ENCODE results near the gene KCNG4. TPM values are rescaled to one million over a fixed set of nuclear protein-coding genes. Genes with fewer than 3 reads are reported as not detected.

Gene KCNG4
- total and polyA plus RNA-seq, 7 experiments from 2014 or later = not detected

DNA sequence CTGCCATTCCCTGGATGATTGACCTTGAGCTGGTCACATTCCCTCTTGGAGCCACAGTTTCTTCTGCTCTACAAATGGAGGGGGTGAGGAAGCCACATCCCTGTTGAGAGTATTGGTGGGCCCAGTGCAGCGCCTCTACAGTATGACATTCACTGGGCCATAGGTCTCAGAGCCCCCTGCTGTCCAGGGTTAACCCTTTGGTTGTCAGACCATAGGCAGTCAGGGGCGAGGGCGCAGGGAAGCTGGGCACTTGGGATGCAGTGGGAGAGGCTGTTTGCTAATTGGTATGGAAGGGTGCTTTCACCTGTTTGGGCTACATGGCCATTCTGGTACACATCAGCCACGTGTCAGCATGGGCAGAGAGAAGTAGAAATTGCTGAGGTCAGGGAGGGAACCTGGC, 27.6 kb upstream of the KCNG4 start:
- Mint-ChIP-seq H3K27me3 (peaks cover 0 to 11% (median 8%) of the 10 kb centered on the region in 5 donors), H3K27ac (no peak overlapping the region), H3K4me3 (no peak overlapping the region), H3K36me3 (peaks cover 0 to 4% (median 0%) of the 10 kb centered on the region in 5 donors), H3K9me3 (peaks cover 0 to 1% (median 0%) of the 10 kb centered on the region in 11 donors), H3K4me1 (no peaks in the 10 kb centered on the region)
- ChIA-PET CTCF (no interaction called here), POLR2A (no interaction called here)
- intact Hi-C loops (cut with micrococcal nuclease) = no loop called here
- H3K27me3 ChIP-seq (ENCODE audit: control insufficient read depth in 2 of 2, insufficient read depth in 2 of 2, low read length in 2 of 2) = no peaks in the 10 kb centered on the region
- H3K36me3 ChIP-seq (ENCODE audit: control insufficient read depth in 2 of 3, insufficient read depth in 3 of 3, low read length in 3 of 3) = no peaks in the 10 kb centered on the region
- H3K9me3 ChIP-seq (ENCODE audit: control insufficient read depth in 2 of 3, low read length in 3 of 3) = no peaks in the 10 kb centered on the region
- ATAC-seq = no peak
- no peak overlapping the region for H3K27ac ChIP-seq (ENCODE audit: low read depth, low read length)
- DNase-seq = no peak
- no peak overlapping the region for H3K4me3 ChIP-seq (ENCODE audit: low read length)
- H3K4me1 ChIP-seq (ENCODE audit: control insufficient read depth in 2 of 2, insufficient read depth in 2 of 2, low read length in 2 of 2) = no peaks in the 10 kb centered on the region

DNA sequence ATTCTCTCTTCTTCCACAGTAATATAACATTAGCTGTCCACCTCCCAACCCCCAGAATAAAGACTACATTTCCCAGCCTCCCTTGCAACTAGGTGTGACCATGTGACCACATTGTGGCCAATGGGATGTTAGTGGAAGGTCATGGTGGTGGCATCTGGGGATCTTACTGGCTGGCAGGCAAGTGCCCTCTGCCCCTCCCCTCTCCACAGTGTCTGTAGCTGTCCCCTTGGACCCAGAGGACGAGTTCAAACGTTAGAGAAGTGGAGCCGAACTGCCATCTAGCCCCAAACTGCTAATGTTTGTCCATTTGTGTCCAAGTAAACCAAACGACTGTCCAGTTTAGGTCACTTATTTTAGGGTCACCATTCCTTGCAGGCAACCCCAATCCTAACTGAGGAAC, 26.6 kb upstream of the KCNG4 start:
- H3K4me3 Mint-ChIP-seq = no peak overlapping the region
- intact Hi-C loops (cut with micrococcal nuclease) = no loop called here
- H3K4me3 ChIP-seq (ENCODE audit: low read length) = no peak overlapping the region
- no peaks in the 10 kb centered on the region for H3K36me3 ChIP-seq (ENCODE audit: control insufficient read depth in 2 of 3, insufficient read depth in 3 of 3, low read length in 3 of 3)
- POLR2A ChIA-PET = no interaction called here
- ATAC-seq = peak; percentile 72
- H3K27ac ChIP-seq (ENCODE audit: low read depth, low read length) = no peak overlapping the region
- H3K4me1 Mint-ChIP-seq = no peaks in the 10 kb centered on the region
- no peaks in the 10 kb centered on the region for H3K9me3 ChIP-seq (ENCODE audit: control insufficient read depth in 2 of 3, low read length in 3 of 3)
- H3K27me3 Mint-ChIP-seq = peaks cover 0 to 19% (median 8%) of the 10 kb centered on the region in 5 donors
- DNase-seq = peak in 3 of 9 donors; percentile 13 to 29 (median 20)
- no peaks in the 10 kb centered on the region for H3K4me1 ChIP-seq (ENCODE audit: control insufficient read depth in 2 of 2, insufficient read depth in 2 of 2, low read length in 2 of 2)
- peaks cover 0 to 4% (median 0%) of the 10 kb centered on the region in 11 donors for H3K9me3 Mint-ChIP-seq
- H3K27ac Mint-ChIP-seq = no peak overlapping the region
- H3K36me3 Mint-ChIP-seq = peaks cover 0 to 7% (median 0%) of the 10 kb centered on the region in 5 donors
- H3K27me3 ChIP-seq (ENCODE audit: control insufficient read depth in 2 of 2, insufficient read depth in 2 of 2, low read length in 2 of 2) = no peaks in the 10 kb centered on the region
- CTCF ChIA-PET = no interaction called here

DNA sequence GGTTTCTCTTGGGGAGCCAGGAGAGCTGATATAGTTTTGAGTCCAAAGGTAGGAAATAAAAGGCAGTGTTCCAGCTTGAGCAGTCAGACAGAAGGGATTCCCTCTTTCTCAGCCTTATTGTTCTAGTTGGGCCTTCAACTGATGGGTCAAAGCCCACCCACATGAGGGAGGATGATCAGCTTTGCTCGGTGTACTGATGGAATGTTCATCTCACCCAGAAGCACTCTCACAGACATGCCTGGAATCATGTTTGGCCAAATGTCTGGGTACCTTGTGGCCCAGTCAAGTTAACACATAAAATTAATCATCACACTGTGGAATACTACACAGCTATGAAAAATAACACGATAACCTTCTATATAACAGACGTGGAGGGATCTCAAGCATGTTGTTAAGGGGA, 23.1 kb upstream of the KCNG4 start:
- H3K27ac Mint-ChIP-seq = no peak overlapping the region
- peaks cover 0 to 7% (median 0%) of the 10 kb centered on the region in 5 donors for H3K36me3 Mint-ChIP-seq
- peaks cover 6 to 27% (median 10%) of the 10 kb centered on the region in 5 donors for H3K27me3 Mint-ChIP-seq
- H3K27me3 ChIP-seq (ENCODE audit: control insufficient read depth in 2 of 2, insufficient read depth in 2 of 2, low read length in 2 of 2) = no peaks in the 10 kb centered on the region
- ATAC-seq = no peak
- no peak overlapping the region for H3K4me3 Mint-ChIP-seq
- no peaks in the 10 kb centered on the region for H3K36me3 ChIP-seq (ENCODE audit: control insufficient read depth in 2 of 3, insufficient read depth in 3 of 3, low read length in 3 of 3)
- no peak for DNase-seq
- H3K9me3 Mint-ChIP-seq = peaks cover 0 to 13% (median 0%) of the 10 kb centered on the region in 11 donors
- H3K9me3 ChIP-seq (ENCODE audit: control insufficient read depth in 2 of 3, low read length in 3 of 3) = no peaks in the 10 kb centered on the region
- intact Hi-C loops (cut with micrococcal nuclease) = no loop called here
- no peaks in the 10 kb centered on the region for H3K4me1 ChIP-seq (ENCODE audit: control insufficient read depth in 2 of 2, insufficient read depth in 2 of 2, low read length in 2 of 2)
- ChIA-PET POLR2A (no interaction called here), CTCF (no interaction called here)
- H3K27ac ChIP-seq (ENCODE audit: low read depth, low read length) = no peak overlapping the region
- H3K4me1 Mint-ChIP-seq = no peaks in the 10 kb centered on the region
- no peak overlapping the region for H3K4me3 ChIP-seq (ENCODE audit: low read length)

DNA sequence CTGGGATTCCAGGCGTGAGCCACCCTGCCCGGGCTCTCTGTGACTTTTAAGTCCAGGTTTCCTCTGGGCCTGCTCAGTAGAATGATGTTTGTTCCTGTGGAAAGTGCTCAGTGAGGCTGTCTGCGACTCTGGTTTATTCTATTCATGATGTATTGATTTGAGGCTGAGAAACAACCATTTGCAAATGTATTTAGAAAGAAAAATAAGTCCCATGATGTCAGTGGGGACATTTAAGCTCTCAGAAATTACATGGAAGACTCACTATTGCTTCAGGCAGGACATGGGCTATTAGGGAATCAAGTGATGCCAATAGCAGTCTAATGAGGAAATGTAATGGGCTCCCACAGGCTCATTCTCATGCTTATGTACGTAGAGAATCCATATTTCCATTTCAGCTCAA, 22.2 kb upstream of the KCNG4 start:
- Mint-ChIP-seq H3K27me3 (peaks cover 6 to 32% (median 15%) of the 10 kb centered on the region in 5 donors), H3K9me3 (peaks cover 0 to 13% (median 0%) of the 10 kb centered on the region in 11 donors), H3K27ac (no peak overlapping the region), H3K4me3 (no peak overlapping the region), H3K4me1 (no peaks in the 10 kb centered on the region), H3K36me3 (peaks cover 0 to 7% (median 0%) of the 10 kb centered on the region in 5 donors)
- no peak overlapping the region for H3K4me3 ChIP-seq (ENCODE audit: low read length)
- no peak overlapping the region for H3K27ac ChIP-seq (ENCODE audit: low read depth, low read length)
- H3K9me3 ChIP-seq (ENCODE audit: control insufficient read depth in 2 of 3, low read length in 3 of 3) = no peaks in the 10 kb centered on the region
- H3K27me3 ChIP-seq (ENCODE audit: control insufficient read depth in 2 of 2, insufficient read depth in 2 of 2, low read length in 2 of 2) = no peaks in the 10 kb centered on the region
- intact Hi-C loops (cut with micrococcal nuclease) = no loop called here
- DNase-seq (no peak), ATAC-seq (no peak)
- POLR2A ChIA-PET = no interaction called here
- no peaks in the 10 kb centered on the region for H3K36me3 ChIP-seq (ENCODE audit: control insufficient read depth in 2 of 3, insufficient read depth in 3 of 3, low read length in 3 of 3)
- H3K4me1 ChIP-seq (ENCODE audit: control insufficient read depth in 2 of 2, insufficient read depth in 2 of 2, low read length in 2 of 2) = no peaks in the 10 kb centered on the region
- CTCF ChIA-PET = no interaction called here

DNA sequence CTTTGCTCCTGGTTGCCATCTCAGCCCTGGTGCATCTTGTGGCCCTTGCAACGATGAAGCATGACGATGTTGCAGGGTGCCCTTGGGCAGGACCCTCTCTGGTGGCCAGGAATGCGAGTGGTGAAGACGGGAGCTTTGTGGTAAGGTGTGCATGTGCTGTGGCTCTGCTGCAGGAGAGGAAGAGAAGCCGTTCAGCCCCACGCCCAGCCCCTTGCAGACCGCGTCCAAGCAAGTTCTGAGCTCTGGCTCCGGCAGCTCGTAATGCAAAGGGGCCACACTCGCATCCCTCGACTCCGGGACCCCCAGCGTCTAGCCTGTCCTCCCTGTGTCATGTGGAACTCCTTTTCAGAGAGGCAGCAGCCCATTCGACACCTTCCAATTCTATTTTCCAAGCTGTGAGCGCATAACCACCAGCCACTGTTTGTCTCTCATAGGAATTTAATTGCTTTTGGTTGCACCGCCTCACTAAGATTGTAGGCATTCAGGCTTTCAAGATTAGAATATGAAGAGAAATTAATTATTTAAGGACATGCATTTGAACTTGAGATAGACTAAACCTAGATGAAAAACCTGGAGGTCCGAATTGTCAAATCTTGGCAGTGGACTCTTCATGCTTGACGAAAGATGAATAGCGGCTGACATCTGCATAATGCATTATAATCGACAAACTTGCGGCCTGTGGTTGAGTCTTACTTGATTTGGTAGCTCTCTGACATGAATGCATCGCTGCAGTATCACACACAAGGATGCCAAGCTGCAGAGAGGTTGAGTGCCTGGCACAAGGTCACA, 21.1 kb upstream of the KCNG4 start:
- H3K27ac Mint-ChIP-seq = no peak overlapping the region
- no peaks in the 10 kb centered on the region for H3K4me1 Mint-ChIP-seq
- no peak overlapping the region for H3K27ac ChIP-seq (ENCODE audit: low read depth, low read length)
- no peak overlapping the region for H3K4me3 Mint-ChIP-seq
- H3K27me3 ChIP-seq (ENCODE audit: control insufficient read depth in 2 of 2, insufficient read depth in 2 of 2, low read length in 2 of 2) = no peaks in the 10 kb centered on the region
- intact Hi-C loops (cut with micrococcal nuclease) = no loop called here
- ATAC-seq = no peak
- H3K27me3 Mint-ChIP-seq = peaks cover 5 to 32% (median 20%) of the 10 kb centered on the region in 5 donors
- H3K9me3 ChIP-seq (ENCODE audit: control insufficient read depth in 2 of 3, low read length in 3 of 3) = no peaks in the 10 kb centered on the region
- CTCF ChIA-PET = no interaction called here
- DNase-seq = no peak
- H3K36me3 ChIP-seq (ENCODE audit: control insufficient read depth in 2 of 3, insufficient read depth in 3 of 3, low read length in 3 of 3) = no peaks in the 10 kb centered on the region
- H3K36me3 Mint-ChIP-seq = peaks cover 0 to 7% (median 0%) of the 10 kb centered on the region in 5 donors
- POLR2A ChIA-PET = no interaction called here
- peaks cover 0 to 13% (median 0%) of the 10 kb centered on the region in 11 donors for H3K9me3 Mint-ChIP-seq
- H3K4me3 ChIP-seq (ENCODE audit: low read length) = no peak overlapping the region
- H3K4me1 ChIP-seq (ENCODE audit: control insufficient read depth in 2 of 2, insufficient read depth in 2 of 2, low read length in 2 of 2) = no peaks in the 10 kb centered on the region

DNA sequence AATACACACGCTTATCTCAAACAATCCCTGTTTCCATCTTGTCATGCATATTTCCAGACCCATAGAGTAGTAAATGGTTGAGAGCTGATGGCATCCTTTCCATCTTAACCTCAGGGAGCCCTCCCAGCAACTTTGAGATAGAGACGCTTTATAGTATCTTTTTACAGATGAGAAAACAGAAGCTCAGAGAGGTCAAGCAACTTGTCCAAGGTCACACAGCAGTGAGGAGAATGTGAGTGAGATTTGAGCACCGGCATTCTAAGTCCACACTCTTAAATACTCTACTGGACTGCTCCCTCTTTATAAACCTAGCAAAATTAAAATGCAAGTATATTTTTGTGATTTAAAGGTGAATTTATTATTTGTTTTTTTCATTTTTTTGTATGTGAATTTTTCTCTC, 19.9 kb upstream of the KCNG4 start:
- CTCF ChIA-PET = no interaction called here
- Mint-ChIP-seq H3K4me3 (no peak overlapping the region), H3K27ac (no peak overlapping the region), H3K27me3 (peaks cover 2 to 32% (median 20%) of the 10 kb centered on the region in 5 donors), H3K9me3 (peaks cover 0 to 19% (median 3%) of the 10 kb centered on the region in 11 donors), H3K4me1 (no peaks in the 10 kb centered on the region), H3K36me3 (peaks cover 0 to 7% (median 0%) of the 10 kb centered on the region in 5 donors)
- no peaks in the 10 kb centered on the region for H3K36me3 ChIP-seq (ENCODE audit: control insufficient read depth in 2 of 3, insufficient read depth in 3 of 3, low read length in 3 of 3)
- intact Hi-C loops (cut with micrococcal nuclease) = no loop called here
- H3K4me3 ChIP-seq (ENCODE audit: low read length) = no peak overlapping the region
- ATAC-seq (no peak), DNase-seq (no peak)
- H3K27me3 ChIP-seq (ENCODE audit: control insufficient read depth in 2 of 2, insufficient read depth in 2 of 2, low read length in 2 of 2) = no peaks in the 10 kb centered on the region
- H3K4me1 ChIP-seq (ENCODE audit: control insufficient read depth in 2 of 2, insufficient read depth in 2 of 2, low read length in 2 of 2) = no peaks in the 10 kb centered on the region
- H3K9me3 ChIP-seq (ENCODE audit: control insufficient read depth in 2 of 3, low read length in 3 of 3) = no peaks in the 10 kb centered on the region
- no peak overlapping the region for H3K27ac ChIP-seq (ENCODE audit: low read depth, low read length)
- POLR2A ChIA-PET = no interaction called here

DNA sequence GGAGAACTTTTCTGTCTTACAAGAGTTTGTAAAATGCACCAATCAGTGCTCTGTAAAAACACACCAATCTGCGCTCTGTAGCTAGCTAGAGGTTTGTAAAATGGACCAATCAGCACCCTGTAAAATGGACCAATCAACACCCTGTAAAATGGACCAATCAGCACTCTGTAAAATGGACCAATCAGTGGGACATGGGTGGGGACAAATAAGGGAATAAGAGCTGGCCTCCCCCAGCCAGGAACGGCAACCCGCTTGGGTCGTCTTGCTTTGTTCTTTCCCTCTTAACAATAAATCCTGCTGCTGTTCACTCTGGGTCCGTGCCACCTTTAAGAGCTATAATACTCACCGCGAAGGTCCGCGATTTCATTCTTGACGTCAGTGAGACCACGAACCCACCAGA, 18.5 kb upstream of the KCNG4 start:
- no peak overlapping the region for H3K27ac ChIP-seq (ENCODE audit: low read depth, low read length)
- H3K4me3 ChIP-seq (ENCODE audit: low read length) = no peak overlapping the region
- Mint-ChIP-seq H3K27me3 (peaks cover 1 to 28% (median 24%) of the 10 kb centered on the region in 5 donors), H3K36me3 (peaks cover 0 to 7% (median 0%) of the 10 kb centered on the region in 5 donors), H3K4me1 (no peaks in the 10 kb centered on the region), H3K9me3 (peaks cover 0 to 19% (median 3%) of the 10 kb centered on the region in 11 donors), H3K4me3 (no peak overlapping the region), H3K27ac (no peak overlapping the region)
- no peak for DNase-seq
- no peaks in the 10 kb centered on the region for H3K4me1 ChIP-seq (ENCODE audit: control insufficient read depth in 2 of 2, insufficient read depth in 2 of 2, low read length in 2 of 2)
- POLR2A ChIA-PET = no interaction called here
- intact Hi-C loops (cut with micrococcal nuclease) = no loop called here
- H3K27me3 ChIP-seq (ENCODE audit: control insufficient read depth in 2 of 2, insufficient read depth in 2 of 2, low read length in 2 of 2) = no peaks in the 10 kb centered on the region
- CTCF ChIA-PET = no interaction called here
- no peaks in the 10 kb centered on the region for H3K9me3 ChIP-seq (ENCODE audit: control insufficient read depth in 2 of 3, low read length in 3 of 3)
- H3K36me3 ChIP-seq (ENCODE audit: control insufficient read depth in 2 of 3, insufficient read depth in 3 of 3, low read length in 3 of 3) = no peaks in the 10 kb centered on the region
- no peak for ATAC-seq

All from naive thymus-derived CD4-positive, alpha-beta T cell (primary cell).